ENCODE data around the gene RFNG. TPM values are rescaled to one million over a fixed set of nuclear protein-coding genes. Genes with fewer than 3 reads are reported as not detected.
A peak's percentile ranks its signal among the peaks of the same experiment; 100 is the strongest.

The RFNG gene
- total and polyA plus RNA-seq, 2 of the 4 experiments (the other 2 are of a cell fraction): 6.8 to 47.3 TPM

DNA sequence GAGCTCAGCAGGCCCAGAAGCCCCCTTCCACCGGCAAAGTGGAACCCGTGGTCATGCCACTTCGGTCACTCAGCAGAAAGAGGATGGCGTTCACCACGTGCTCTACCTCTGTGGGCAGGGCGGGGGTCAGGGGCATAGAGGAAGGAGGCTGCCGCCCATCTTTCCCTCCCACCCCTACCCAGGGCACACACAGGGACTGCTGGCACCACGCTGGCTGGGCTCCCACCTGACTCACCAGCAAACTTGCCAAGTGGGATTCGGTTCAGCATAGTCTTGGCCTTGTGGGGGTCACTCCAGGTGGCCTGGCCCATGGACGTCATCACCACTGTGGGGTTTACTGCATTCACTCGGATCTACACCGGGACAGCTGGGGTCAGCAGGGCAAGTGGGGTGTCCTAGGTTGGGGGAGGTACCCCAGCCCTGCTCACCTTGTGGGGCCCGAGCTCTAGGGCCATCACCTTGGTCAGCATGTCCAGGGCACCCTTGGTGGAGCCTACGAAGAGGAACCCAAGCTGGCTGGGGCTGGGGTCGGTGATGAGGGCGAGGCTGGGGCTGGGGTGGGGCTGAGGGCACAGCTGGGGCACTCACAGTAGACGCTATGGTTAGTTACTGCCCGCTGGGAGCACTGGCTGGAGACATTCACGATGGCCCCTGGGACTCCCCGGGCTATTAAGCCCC, 15.5 kb downstream of the RFNG start:
- H3K14ac ChIP-seq (replicated peaks; ENCODE audit: low read depth, low read length): no peak overlapping the region
- dilution Hi-C loops (cut with HindIII; ENCODE audit: low sequenced_read_pairs, unreplicated experiment): no loop called here
- H3K4me2 ChIP-seq (ENCODE audit: low read depth, low read length): peak overlapping the region; percentile 94
- DNase-seq (no peak), ATAC-seq (ENCODE audit: low read depth) (no peak)
- intact Hi-C loops (cut with micrococcal nuclease): loop anchor here (2.0 to 10.0 kb wide), 2 partner anchors 63 to 289 kb away; partner anchors contain the start of gene FASN
- H3K9ac ChIP-seq (ENCODE audit: low read depth, low read length): peak overlapping the region; percentile 61
- no peak overlapping the region for H4K8ac ChIP-seq (ENCODE audit: low read depth in 2 of 2, low read length in 2 of 2)
- no peak overlapping the region; the same call in 1 of the 2 replicates for H2AK5ac ChIP-seq (ENCODE audit: low read depth, low read length)
- H4K5ac ChIP-seq (ENCODE audit: low read depth, low read length): no peak overlapping the region
- H2BK5ac ChIP-seq (ENCODE audit: low read depth, low read length, poor library complexity, severe bottlenecking): no peak overlapping the region
- no peak overlapping the region for H3K18ac ChIP-seq (ENCODE audit: low read depth, low read length)
- BruUV-seq (replicated peaks): TSS peak; percentile 57
- H2BK120ac ChIP-seq (ENCODE audit: low read depth, low read length): no peak overlapping the region
- H4K20me1 ChIP-seq (ENCODE audit: insufficient read depth, low read length): peaks cover 5% of the 10 kb centered on the region
- no peak overlapping the region for H2BK20ac ChIP-seq (ENCODE audit: low read depth, low read length)
- H3K4me1 ChIP-seq (ENCODE audit: control insufficient read depth, insufficient read depth, low read length): peaks cover 11% of the 10 kb centered on the region
- no peak overlapping the region for H4K91ac ChIP-seq (ENCODE audit: insufficient read depth, low read depth, low read length)
- H2AK9ac ChIP-seq (replicated peaks; ENCODE audit: low read depth, low read length, poor library complexity): peak overlapping the region; percentile 61
- H3K9me3 ChIP-seq (ENCODE audit: control insufficient read depth, insufficient read depth, low read length): no peaks in the 10 kb centered on the region
- no peak for TF ChIP-seq MAFK (IDR thresholded peaks at IDR 0.05; ENCODE audit: low read depth, low read length)
- no peak for TF ChIP-seq MXI1 (IDR thresholded peaks at IDR 0.05; ENCODE audit: borderline replicate concordance, low read depth, low read length)
- TF ChIP-seq MAZ (IDR thresholded peaks at IDR 0.05; ENCODE audit: borderline replicate concordance, low read depth, low read length): no peak
- TF ChIP-seq, protein P1, sequence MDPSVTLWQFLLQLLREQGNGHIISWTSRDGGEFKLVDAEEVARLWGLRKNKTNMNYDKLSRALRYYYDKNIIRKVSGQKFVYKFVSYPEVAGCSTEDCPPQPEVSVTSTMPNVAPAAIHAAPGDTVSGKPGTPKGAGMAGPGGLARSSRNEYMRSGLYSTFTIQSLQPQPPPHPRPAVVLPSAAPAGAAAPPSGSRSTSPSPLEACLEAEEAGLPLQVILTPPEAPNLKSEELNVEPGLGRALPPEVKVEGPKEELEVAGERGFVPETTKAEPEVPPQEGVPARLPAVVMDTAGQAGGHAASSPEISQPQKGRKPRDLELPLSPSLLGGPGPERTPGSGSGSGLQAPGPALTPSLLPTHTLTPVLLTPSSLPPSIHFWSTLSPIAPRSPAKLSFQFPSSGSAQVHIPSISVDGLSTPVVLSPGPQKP (IDR thresholded peaks at IDR 0.05; ENCODE audit: borderline replicate concordance, low read depth, low read length): no peak
- TF ChIP-seq, protein P2, sequence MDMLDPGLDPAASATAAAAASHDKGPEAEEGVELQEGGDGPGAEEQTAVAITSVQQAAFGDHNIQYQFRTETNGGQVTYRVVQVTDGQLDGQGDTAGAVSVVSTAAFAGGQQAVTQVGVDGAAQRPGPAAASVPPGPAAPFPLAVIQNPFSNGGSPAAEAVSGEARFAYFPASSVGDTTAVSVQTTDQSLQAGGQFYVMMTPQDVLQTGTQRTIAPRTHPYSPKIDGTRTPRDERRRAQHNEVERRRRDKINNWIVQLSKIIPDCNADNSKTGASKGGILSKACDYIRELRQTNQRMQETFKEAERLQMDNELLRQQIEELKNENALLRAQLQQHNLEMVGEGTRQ (IDR thresholded peaks at IDR 0.05; ENCODE audit: low read depth, low read length): no peak
- TF ChIP-seq RFX5 (IDR thresholded peaks at IDR 0.05; ENCODE audit: low read depth, low read length): no peak
- no peak for TF ChIP-seq SMC3 (IDR thresholded peaks at IDR 0.05; ENCODE audit: low read depth, low read length)
- no peak for TF ChIP-seq BHLHE40 (IDR thresholded peaks at IDR 0.05; ENCODE audit: low read depth, low read length)
- TF ChIP-seq RCOR1 (IDR thresholded peaks at IDR 0.05; ENCODE audit: insufficient replicate concordance, low read length): no peak
- no peak overlapping the region for H3K4ac ChIP-seq (ENCODE audit: low read depth, low read length)
- no peak overlapping the region for H3K56ac ChIP-seq (ENCODE audit: extremely low read depth, insufficient read depth, low read length)
- H3K79me1 ChIP-seq (ENCODE audit: low read depth in 1 of 2, low read length in 2 of 2): peaks cover 7 to 12% of the 10 kb centered on the region in 2 experiments
- H3K9me1 ChIP-seq (ENCODE audit: insufficient read depth, low read length): 0 out of 2 replicates have a peak, but pooled peaks cover 7% of the 10 kb centered on the region
- H2AFZ ChIP-seq (replicated peaks; ENCODE audit: low read length, poor library complexity): no peak overlapping the region
- POLR2A ChIA-PET (ENCODE audit: unreplicated experiment): no interaction called here
- CTCF ChIA-PET: interaction anchor here (1.7 kb wide), 1 partner anchor 16 kb away, joined by 5 read pairs; no protein-coding TSS in a partner anchor
- no peak overlapping the region for H3K23ac ChIP-seq (ENCODE audit: low read depth, low read length)
- H3K36me3 ChIP-seq (ENCODE audit: control insufficient read depth, insufficient read depth, low read length): no peaks in the 10 kb centered on the region
- no peak overlapping the region; the same call in 1 of the 2 replicates for H3K4me3 ChIP-seq (ENCODE audit: insufficient read depth, low read depth, low read length)
- H3K27ac ChIP-seq (ENCODE audit: insufficient read depth, low read length): no peak overlapping the region
- no peaks in the 10 kb centered on the region for H3K27me3 ChIP-seq (ENCODE audit: control insufficient read depth, insufficient read depth, low read length)
- no peak overlapping the region for H2BK15ac ChIP-seq (ENCODE audit: low read depth, low read length)
- in situ Hi-C loops (cut with MboI; ENCODE audit: low sequenced_read_pairs): no loop called here
- 96% methylated on average over 6 of the region's 20 CpGs; no CpG with 5 or more reads in 1 of the 2 experiments for WGBS, 2 experiments (ENCODE audit: extremely low coverage in 2 of 2, insufficient read length in 1 of 2)
